ENCODE results near the gene JCHAIN. TPM values are rescaled to one million over a fixed set of nuclear protein-coding genes. Genes with fewer than 3 reads are reported as not detected.

Gene JCHAIN
- total and polyA plus RNA-seq, 2 of the 4 experiments (the other 2 are of a cell fraction) = 0.72 to 0.86 TPM

GRCh38 chr4:70681704-70682103, 15.4 kb upstream of the JCHAIN start:
- ChIA-PET POLR2A (ENCODE audit: unreplicated experiment) (no interaction called here), CTCF (no interaction called here)
- no peak overlapping the region for H4K91ac ChIP-seq (ENCODE audit: insufficient read depth, low read depth, low read length)
- H3K4me2 ChIP-seq (ENCODE audit: low read depth, low read length) = no peak overlapping the region
- H3K79me1 ChIP-seq (ENCODE audit: low read depth in 1 of 2, low read length in 2 of 2) = no peaks in the 10 kb centered on the region
- 0 out of 2 replicates have a peak, but pooled peaks cover 2% of the 10 kb centered on the region for H3K9me1 ChIP-seq (ENCODE audit: insufficient read depth, low read length)
- H2BK120ac ChIP-seq (ENCODE audit: low read depth, low read length) = no peak overlapping the region
- H3K56ac ChIP-seq (ENCODE audit: extremely low read depth, insufficient read depth, low read length) = no peak overlapping the region
- DNase-seq (no peak), ATAC-seq (ENCODE audit: low read depth) (no peak)
- no peaks in the 10 kb centered on the region for H4K20me1 ChIP-seq (ENCODE audit: insufficient read depth, low read length)
- no peak overlapping the region for H2AK5ac ChIP-seq (ENCODE audit: low read depth, low read length)
- no peaks in the 10 kb centered on the region for H3K36me3 ChIP-seq (ENCODE audit: control insufficient read depth, insufficient read depth, low read length)
- H3K9ac ChIP-seq (ENCODE audit: low read depth, low read length) = no peak overlapping the region
- H4K8ac ChIP-seq (ENCODE audit: low read depth in 2 of 2, low read length in 2 of 2) = no peak overlapping the region
- no peak overlapping the region for H2BK15ac ChIP-seq (ENCODE audit: low read depth, low read length)
- dilution Hi-C loops (cut with HindIII; ENCODE audit: low sequenced_read_pairs, unreplicated experiment) = no loop called here
- no peak overlapping the region for H4K5ac ChIP-seq (ENCODE audit: low read depth, low read length)
- TF ChIP-seq BHLHE40 (IDR thresholded peaks at IDR 0.05; ENCODE audit: low read depth, low read length) = no peak
- no peak for TF ChIP-seq FOS (IDR thresholded peaks at IDR 0.05; ENCODE audit: low read depth, low read length)
- no peak for TF ChIP-seq CHD1 (IDR thresholded peaks at IDR 0.05; ENCODE audit: low read depth, low read length)
- TF ChIP-seq MXI1 (IDR thresholded peaks at IDR 0.05; ENCODE audit: borderline replicate concordance, low read depth, low read length) = no peak
- TF ChIP-seq RCOR1 (IDR thresholded peaks at IDR 0.05; ENCODE audit: insufficient replicate concordance, low read length) = no peak
- TF ChIP-seq SMC3 (IDR thresholded peaks at IDR 0.05; ENCODE audit: low read depth, low read length) = no peak
- TF ChIP-seq MAFK (IDR thresholded peaks at IDR 0.05; ENCODE audit: low read depth, low read length) = no peak
- no peak for TF ChIP-seq CTCF (conservative IDR thresholded peaks at IDR 0.05; ENCODE audit: low read depth, low read length)
- TF ChIP-seq RAD21 (IDR thresholded peaks at IDR 0.05; ENCODE audit: low read length) = no peak
- TF ChIP-seq MAZ (IDR thresholded peaks at IDR 0.05; ENCODE audit: borderline replicate concordance, low read depth, low read length) = no peak
- TF ChIP-seq NFE2L2 (IDR thresholded peaks at IDR 0.05; ENCODE audit: low read depth, low read length) = no peak
- no peak for TF ChIP-seq POLR2A (IDR thresholded peaks at IDR 0.05; ENCODE audit: low read depth, low read length)
- no peak for TF ChIP-seq CEBPB (IDR thresholded peaks at IDR 0.05; ENCODE audit: low read depth, low read length)
- no peak for TF ChIP-seq USF2 (IDR thresholded peaks at IDR 0.05; ENCODE audit: low read depth, low read length)
- TF ChIP-seq RFX5 (IDR thresholded peaks at IDR 0.05; ENCODE audit: low read depth, low read length) = no peak
- TF ChIP-seq ELK1 (IDR thresholded peaks at IDR 0.05; ENCODE audit: borderline replicate concordance, low read depth, low read length) = no peak
- no peak overlapping the region for H3K18ac ChIP-seq (ENCODE audit: low read depth, low read length)
- no peak overlapping the region for H3K4ac ChIP-seq (ENCODE audit: low read depth, low read length)
- H3K4me1 ChIP-seq (ENCODE audit: control insufficient read depth, insufficient read depth, low read length) = no peaks in the 10 kb centered on the region
- no peaks in the 10 kb centered on the region for H3K9me3 ChIP-seq (ENCODE audit: control insufficient read depth, insufficient read depth, low read length)
- H3K4me3 ChIP-seq (ENCODE audit: insufficient read depth, low read depth, low read length) = no peak overlapping the region
- in situ Hi-C loops (cut with MboI; ENCODE audit: low sequenced_read_pairs) = no loop called here
- no peak overlapping the region for H2AFZ ChIP-seq (replicated peaks; ENCODE audit: low read length, poor library complexity)
- intact Hi-C loops (cut with micrococcal nuclease) = no loop called here
- H2AK9ac ChIP-seq (replicated peaks; ENCODE audit: low read depth, low read length, poor library complexity) = no peak overlapping the region
- H2BK5ac ChIP-seq (ENCODE audit: low read depth, low read length, poor library complexity, severe bottlenecking) = no peak overlapping the region
- no peak overlapping the region for H2BK20ac ChIP-seq (ENCODE audit: low read depth, low read length)
- H3K27me3 ChIP-seq (ENCODE audit: control insufficient read depth, insufficient read depth, low read length) = no peaks in the 10 kb centered on the region
- no peak overlapping the region for H3K23ac ChIP-seq (ENCODE audit: low read depth, low read length)
- no peak overlapping the region for H3K14ac ChIP-seq (replicated peaks; ENCODE audit: low read depth, low read length)
- H3K27ac ChIP-seq (ENCODE audit: insufficient read depth, low read length) = no peak overlapping the region
- no TSS peak for BruUV-seq (replicated peaks)

Measured in IMR-90 (cell line).